GM18517 (cell line): ENCODE data around the gene NPIPB6.

Source experiments
- ATAC-seq: cut with Tn5 transposase; IDR thresholded peaks from one replicate; pipeline ENCODE4 v1.9.1; 2021; ENCODE audit warnings: mild to moderate bottlenecking, moderate library complexity; ENCODE audit not compliant: unreplicated experiment

The NPIPB6 gene

DNA sequence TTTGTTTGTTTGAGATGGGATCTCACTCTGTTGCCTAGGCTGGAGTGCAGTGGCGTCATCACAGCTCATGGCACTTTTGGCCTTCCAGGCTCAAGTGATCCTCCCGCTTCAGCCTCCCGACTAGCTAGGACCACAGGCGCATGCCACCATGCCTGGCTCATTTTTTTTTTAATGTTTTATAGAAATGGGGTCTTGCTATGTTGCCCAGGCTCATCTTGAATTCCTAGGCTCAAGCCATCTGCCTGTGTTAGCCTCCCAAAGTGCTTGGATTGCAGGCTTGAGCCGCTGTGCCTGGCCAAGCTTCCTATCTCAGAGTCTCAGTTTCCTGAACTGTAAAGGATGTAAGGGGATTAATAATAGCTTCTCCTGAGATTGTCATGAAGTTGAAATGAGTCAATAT is 63.0 kb downstream of the NPIPB6 start:
- ATAC-seq = no peak

DNA sequence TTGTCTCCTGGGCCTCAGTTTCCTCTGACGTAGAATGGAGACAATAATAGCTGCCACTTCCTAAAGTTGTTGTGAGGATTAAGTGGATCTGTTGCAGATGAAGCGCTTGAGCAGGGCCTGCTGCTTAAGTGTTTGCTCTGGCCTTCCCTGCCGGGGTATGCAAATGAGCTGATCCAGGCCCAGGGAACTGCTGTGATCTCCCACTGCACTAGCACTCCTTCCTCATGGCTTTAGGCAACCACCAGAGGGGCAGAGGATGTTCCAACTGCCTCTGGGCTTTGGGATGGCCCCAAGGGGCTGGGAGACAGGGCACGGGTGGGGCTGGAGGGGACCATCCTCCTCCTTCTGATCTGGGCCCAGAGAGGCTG is 64.8 kb downstream of the NPIPB6 start:
- ATAC-seq = no peak

DNA sequence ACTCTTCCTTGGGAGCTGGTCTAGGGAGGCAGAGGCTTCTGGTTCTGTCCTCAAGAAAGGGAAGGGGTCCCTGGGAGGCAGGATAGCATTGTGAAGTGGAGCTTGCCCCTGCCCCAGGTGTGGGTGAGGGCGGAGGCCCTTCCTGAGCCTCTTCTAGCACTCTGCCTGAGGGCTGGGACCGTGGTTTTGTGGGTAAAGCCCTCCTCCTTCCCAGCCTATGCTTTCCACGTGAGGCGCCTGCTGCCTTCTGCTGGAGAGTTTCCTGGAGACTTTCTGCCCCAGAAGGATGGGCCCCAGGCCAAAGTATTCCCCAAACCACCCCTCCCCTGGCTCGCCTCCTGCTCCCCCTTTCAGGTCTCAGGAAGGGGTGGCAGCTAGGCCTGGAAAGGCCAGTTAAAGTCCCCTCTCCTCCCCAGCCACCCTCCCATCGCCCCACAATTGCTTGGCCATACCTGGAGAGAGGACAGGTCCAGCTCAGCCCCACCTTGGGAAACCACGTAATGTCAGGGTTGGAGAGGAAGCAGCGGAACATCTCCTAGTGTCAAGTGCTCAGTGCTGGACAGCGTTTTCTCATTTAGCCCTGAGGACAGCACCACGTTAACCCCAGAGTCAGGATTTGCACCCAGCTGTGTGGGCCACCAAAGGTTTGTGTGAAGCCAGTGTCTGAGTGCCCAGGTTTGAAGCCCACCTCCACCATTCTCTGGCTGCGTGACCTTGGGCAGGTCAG is 65.4 kb downstream of the NPIPB6 start:
- ATAC-seq = no peak

DNA sequence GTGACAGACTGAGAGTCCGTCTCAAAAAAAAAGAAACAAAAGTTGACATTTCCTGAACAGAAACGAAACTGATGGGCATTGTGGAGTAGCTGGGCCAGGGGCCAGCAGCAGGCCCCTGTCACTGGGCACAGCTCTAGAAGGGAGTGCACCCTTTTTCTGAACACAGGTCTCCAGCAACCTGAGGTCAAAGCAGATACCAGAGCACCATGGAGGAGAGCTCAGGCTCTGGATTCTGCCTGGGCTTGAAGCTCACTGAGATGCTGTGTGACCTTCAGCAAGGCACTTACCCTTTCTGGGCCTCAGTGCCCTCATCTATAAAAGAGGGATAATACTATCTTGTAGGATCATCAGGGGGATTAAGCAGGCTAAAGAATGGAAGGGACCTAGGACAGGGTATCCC is 66.0 kb downstream of the NPIPB6 start:
- no peak for ATAC-seq

DNA sequence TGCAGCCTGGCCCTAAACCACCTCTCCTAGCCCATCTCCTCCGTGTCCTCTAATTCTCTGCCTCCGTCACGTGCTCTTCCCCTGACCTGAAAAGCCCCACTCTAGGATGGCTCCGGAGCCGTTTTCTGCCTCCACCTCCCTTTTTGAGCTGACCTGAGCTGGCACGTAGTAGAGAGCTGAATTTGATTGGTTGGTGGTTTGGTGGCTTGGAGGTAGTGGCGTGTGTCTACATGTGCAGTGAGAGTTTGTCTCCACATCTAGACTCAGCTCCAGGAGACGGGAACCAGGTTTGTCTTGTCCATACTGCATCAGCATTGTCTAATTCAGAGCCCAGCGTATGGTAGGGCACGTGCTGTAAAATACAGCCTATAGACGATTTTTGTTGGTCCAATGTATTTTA is 68.0 kb downstream of the NPIPB6 start:
- no peak for ATAC-seq

DNA sequence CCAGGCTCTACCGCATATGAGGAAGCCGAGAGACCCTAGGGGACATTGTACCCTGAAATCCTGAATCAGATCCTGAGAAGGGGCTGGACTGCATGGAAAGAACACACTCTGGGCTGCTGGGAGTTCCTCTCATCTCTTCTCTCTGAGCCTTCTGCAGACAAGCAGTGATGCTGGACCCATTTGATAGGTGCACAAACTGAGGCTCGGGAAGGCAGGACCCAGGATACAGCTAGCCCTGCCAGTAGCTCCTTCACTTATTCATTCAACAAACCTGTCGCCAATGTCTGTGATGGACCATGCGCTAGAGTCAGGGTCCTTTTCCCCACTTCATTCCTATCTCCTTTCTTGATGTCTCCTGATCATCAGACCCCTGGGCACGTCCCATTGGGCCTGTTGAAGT is 69.1 kb downstream of the NPIPB6 start:
- no peak for ATAC-seq

DNA sequence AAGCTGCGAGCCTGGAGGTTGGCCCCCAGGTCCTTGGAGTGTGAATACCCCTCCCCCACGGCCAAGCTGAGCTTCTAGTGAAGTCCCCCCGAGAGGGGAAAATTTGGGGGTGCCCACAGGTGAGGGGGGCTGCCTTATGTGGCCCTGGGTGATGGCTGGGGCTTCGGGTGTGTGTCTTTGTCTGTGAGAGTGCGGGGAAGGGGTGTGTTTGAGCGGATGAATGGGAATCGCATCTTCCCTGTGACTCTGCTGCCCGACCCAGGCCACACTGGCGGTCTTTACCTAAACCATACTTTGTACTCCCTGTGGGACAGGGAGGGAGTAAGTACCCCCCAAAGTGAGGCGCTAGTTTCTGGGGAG is 69.7 kb downstream of the NPIPB6 start:
- ATAC-seq = no peak

DNA sequence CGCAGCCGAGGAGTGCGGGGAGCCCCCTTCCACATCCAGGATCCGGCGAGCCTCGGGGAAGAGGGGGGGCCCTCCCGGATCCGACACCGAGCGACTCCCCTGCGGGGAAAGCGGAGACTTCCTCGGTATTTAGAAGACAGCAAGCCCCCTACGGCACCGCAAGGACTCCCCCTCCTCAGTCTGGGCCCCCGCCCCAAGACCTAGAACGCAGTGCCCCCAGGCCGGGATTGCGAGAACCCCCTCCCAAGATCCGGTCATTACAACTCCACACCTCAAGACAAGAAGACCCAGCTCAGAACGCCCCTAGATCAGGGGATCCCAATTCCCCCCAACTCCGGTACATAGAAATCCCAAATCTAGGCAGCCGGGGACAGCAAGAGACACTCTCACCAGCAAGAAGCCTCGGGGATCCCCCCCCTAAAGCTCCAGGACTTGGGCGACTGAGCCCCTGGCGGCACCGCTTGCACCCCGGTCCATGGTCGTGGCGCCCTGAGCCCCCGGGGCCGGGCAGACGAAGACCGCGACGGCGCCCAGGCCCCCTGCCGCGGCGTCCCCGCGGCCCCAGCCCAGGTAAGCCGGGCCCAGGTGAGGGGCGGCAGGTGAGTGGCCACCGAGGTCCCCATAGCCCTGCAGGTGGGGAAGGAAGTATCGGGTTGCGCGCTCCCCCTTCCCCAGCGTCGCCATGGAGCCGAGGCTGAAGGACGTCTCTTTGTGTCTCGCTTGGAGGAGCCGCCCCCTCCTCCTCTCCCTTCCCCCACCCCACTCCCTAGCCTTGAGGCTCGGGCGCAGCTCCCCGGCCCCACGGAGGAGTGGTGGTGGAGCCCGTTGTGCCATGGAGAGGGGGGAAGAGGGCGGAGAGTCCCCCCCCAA is 70.3 kb downstream of the NPIPB6 start:
- ATAC-seq = no peak
